ENCODE results near the gene CRYBG1. TPM values are rescaled to one million over a fixed set of nuclear protein-coding genes. Genes with fewer than 3 reads are reported as not detected.

The CRYBG1 gene
- total and polyA plus RNA-seq, 2 donors (not counting 3 experiments of a cell fraction or from before 2014, with no cell fraction given) = 4.1 to 30.1 TPM

DNA sequence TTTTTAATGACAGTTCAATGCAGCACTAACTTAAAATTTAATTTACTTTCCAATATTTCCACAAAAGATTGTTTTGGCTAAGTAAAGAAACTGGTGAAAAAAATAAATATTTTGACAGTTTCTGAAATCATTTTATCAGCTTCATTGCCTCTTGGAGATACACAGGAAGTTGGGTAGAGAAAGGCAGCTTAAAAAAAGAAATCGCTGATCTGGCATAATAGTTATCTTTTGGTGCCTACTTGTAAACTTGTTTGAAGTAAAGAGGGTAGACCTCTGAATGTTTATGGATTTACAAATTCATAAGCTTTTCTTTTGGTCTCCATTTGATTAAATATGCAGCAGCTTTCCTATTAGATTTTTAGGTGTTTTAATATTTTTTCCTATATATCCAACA lies 165.4 kb downstream of the CRYBG1 start:
- no peaks in the 10 kb centered on the region for H3K9me3 ChIP-seq (replicated peaks; ENCODE audit: control insufficient read depth, insufficient read depth, low read length)
- no peaks in the 10 kb centered on the region for H3K9me1 ChIP-seq (replicated peaks; ENCODE audit: control insufficient read depth, extremely low read depth, insufficient read depth, low read length)
- H3K79me2 ChIP-seq (ENCODE audit: control insufficient read depth, insufficient read depth, low read length) = no peaks in the 10 kb centered on the region
- H2AFZ ChIP-seq (ENCODE audit: low read depth, low read length) = no peak overlapping the region
- dilution Hi-C loops (cut with MboI; ENCODE audit: extremely low pct_ligation_motif_present, low sequenced_read_pairs) (no loop called here), intact Hi-C loops (cut with micrococcal nuclease) (loop anchor here (1.0 kb wide), 2 partner anchors 13 to 21 kb away; no protein-coding TSS in a partner anchor)
- TF ChIP-seq FOS (IDR thresholded peaks at IDR 0.05; ENCODE audit: borderline replicate concordance, insufficient read depth, low read length) = no peak
- no peak for TF ChIP-seq GATA2 (IDR thresholded peaks at IDR 0.05; ENCODE audit: insufficient read depth, insufficient read length, low read depth, low read length)
- TF ChIP-seq, protein P1, sequence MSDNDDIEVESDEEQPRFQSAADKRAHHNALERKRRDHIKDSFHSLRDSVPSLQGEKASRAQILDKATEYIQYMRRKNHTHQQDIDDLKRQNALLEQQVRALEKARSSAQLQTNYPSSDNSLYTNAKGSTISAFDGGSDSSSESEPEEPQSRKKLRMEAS (IDR thresholded peaks at IDR 0.05; ENCODE audit: insufficient read depth, insufficient read length) = no peak
- TF ChIP-seq, protein P2, sequence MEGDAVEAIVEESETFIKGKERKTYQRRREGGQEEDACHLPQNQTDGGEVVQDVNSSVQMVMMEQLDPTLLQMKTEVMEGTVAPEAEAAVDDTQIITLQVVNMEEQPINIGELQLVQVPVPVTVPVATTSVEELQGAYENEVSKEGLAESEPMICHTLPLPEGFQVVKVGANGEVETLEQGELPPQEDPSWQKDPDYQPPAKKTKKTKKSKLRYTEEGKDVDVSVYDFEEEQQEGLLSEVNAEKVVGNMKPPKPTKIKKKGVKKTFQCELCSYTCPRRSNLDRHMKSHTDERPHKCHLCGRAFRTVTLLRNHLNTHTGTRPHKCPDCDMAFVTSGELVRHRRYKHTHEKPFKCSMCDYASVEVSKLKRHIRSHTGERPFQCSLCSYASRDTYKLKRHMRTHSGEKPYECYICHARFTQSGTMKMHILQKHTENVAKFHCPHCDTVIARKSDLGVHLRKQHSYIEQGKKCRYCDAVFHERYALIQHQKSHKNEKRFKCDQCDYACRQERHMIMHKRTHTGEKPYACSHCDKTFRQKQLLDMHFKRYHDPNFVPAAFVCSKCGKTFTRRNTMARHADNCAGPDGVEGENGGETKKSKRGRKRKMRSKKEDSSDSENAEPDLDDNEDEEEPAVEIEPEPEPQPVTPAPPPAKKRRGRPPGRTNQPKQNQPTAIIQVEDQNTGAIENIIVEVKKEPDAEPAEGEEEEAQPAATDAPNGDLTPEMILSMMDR (IDR thresholded peaks at IDR 0.05; ENCODE audit: extremely low read depth in 1 of 2, insufficient read depth in 1 of 2, low read depth in 1 of 2, low read length in 2 of 2) = no peak
- TF ChIP-seq POLR2AphosphoS5 (IDR thresholded peaks at IDR 0.05; ENCODE audit: insufficient read depth, low read depth, low read length) = no peak
- TF ChIP-seq JUN (IDR thresholded peaks at IDR 0.05; ENCODE audit: borderline replicate concordance, insufficient read depth, insufficient read length, low read depth) = no peak
- no peak for TF ChIP-seq MYC (IDR thresholded peaks at IDR 0.05; ENCODE audit: low read depth, low read length)
- TF ChIP-seq POLR2A (IDR thresholded peaks at IDR 0.05; ENCODE audit: low read depth, low read length) = no peak
- TF ChIP-seq EZH2 (IDR thresholded peaks at IDR 0.05; ENCODE audit: borderline replicate concordance, low read depth, low read length, severe bottlenecking) = no peak
- H3K36me3 ChIP-seq (ENCODE audit: control insufficient read depth in 2 of 2, extremely low read depth in 1 of 2, insufficient read depth in 2 of 2, low read length in 2 of 2) = no peaks in the 10 kb centered on the region
- CTCF ChIA-PET = interaction anchor here (1.0 to 3.0 kb wide), 4 partner anchors 13 to 186 kb away, joined by 3 to 33 read pairs (median 4); no protein-coding TSS in a partner anchor
- peak overlapping the region; percentile 89 for H3K4me2 ChIP-seq (ENCODE audit: insufficient read depth, low read length)
- H3K4me3 ChIP-seq (replicated peaks in 1 of 3; ENCODE audit: insufficient read depth in 1 of 3, low read depth in 1 of 3, low read length in 3 of 3) = no peak overlapping the region
- H3K27ac ChIP-seq (ENCODE audit: insufficient read depth, low read depth, low read length) = peak overlapping the region; percentile 31
- DNase-seq (ENCODE audit: low read depth, low spot score) (no peak), FAIRE-seq (no peak)
- H3K4me1 ChIP-seq (ENCODE audit: control insufficient read depth, extremely low read depth, insufficient read depth, low read length) = peaks cover 49% of the 10 kb centered on the region
- H4K20me1 ChIP-seq (replicated peaks; ENCODE audit: control insufficient read depth, extremely low read depth, insufficient read depth, low read length) = no peaks in the 10 kb centered on the region
- POLR2A ChIA-PET = no interaction called here
- H3K9ac ChIP-seq (replicated peaks; ENCODE audit: extremely low read depth, insufficient read depth, low read length) = no peak overlapping the region
- H3K27me3 ChIP-seq (ENCODE audit: control insufficient read depth in 2 of 2, insufficient read depth in 2 of 2, low read length in 2 of 2) = no peaks in the 10 kb centered on the region
- BruUV-seq (replicated peaks) = no TSS peak
